GM19397 (cell line): ENCODE data around the gene GAL3ST1.
A peak's percentile ranks its signal among the peaks of the same experiment; 100 is the strongest.
"Not testable (repeated sequence)": the region's sequence is repeated elsewhere in the genome, so short reads cannot be mapped to it uniquely, and the experiment has no call there.

Source experiments
- ATAC-seq: cut with Tn5 transposase; IDR thresholded peaks from one replicate; pipeline ENCODE4 v1.9.1; 2021; ENCODE audit warnings: mild to moderate bottlenecking, moderate library complexity; ENCODE audit not compliant: unreplicated experiment

The GAL3ST1 gene

GRCh38 chr22:30598986-30599385 lies 24.5 kb upstream of the GAL3ST1 start:
- no peak for ATAC-seq

GRCh38 chr22:30596886-30597285 lies 22.4 kb upstream of the GAL3ST1 start:
- ATAC-seq: no peak

- no peak for ATAC-seq
Measured at GRCh38 chr22:30596199-30596598, 21.7 kb upstream of the GAL3ST1 start.

- not testable (repeated sequence) for ATAC-seq
Measured at GRCh38 chr22:30592360-30592713, 17.9 kb upstream of the GAL3ST1 start.

GRCh38 chr22:30591588-30592359 lies 17.3 kb upstream of the GAL3ST1 start, which contains the start of gene PES1:
Gene PES1 (minus strand): TSS chr22:30591910. CDS start chr22:30591833, 77 bp downstream.
- peak; percentile 97 for ATAC-seq

GRCh38 chr22:30591191-30591587 lies 16.7 kb upstream of the GAL3ST1 start:
- ATAC-seq: no peak

- no peak for ATAC-seq
Measured at GRCh38 chr22:30586414-30586813, 11.9 kb upstream of the GAL3ST1 start.

GRCh38 chr22:30584441-30584840 lies 10.0 kb upstream of the GAL3ST1 start:
- ATAC-seq: no peak

GRCh38 chr22:30582788-30583545 lies 8.5 kb upstream of the GAL3ST1 start:
- no peak for ATAC-seq

- no peak for ATAC-seq
Measured at GRCh38 chr22:30582051-30582450, 7.6 kb upstream of the GAL3ST1 start.

- no peak for ATAC-seq
Measured at GRCh38 chr22:30580896-30581295, 6.4 kb upstream of the GAL3ST1 start.

GRCh38 chr22:30578481-30578880 lies 4.0 kb upstream of the GAL3ST1 start:
- no peak for ATAC-seq

GRCh38 chr22:30575859-30576258 lies 1.4 kb upstream of the GAL3ST1 start:
- ATAC-seq: no peak

- no peak for ATAC-seq
Measured at GRCh38 chr22:30574997-30575671, 669 bp upstream of the GAL3ST1 start.

GRCh38 chr22:30573594-30574094 lies 821 bp downstream of the GAL3ST1 start:
- ATAC-seq: no peak

GRCh38 chr22:30572840-30573593 lies 1.4 kb downstream of the GAL3ST1 start:
- no peak for ATAC-seq

- no peak for ATAC-seq
Measured at GRCh38 chr22:30572210-30572609, 2.3 kb downstream of the GAL3ST1 start.

- ATAC-seq: no peak
Measured at GRCh38 chr22:30569674-30570202, 4.7 kb downstream of the GAL3ST1 start.

- no peak for ATAC-seq
Measured at GRCh38 chr22:30568137-30568805, 6.2 kb downstream of the GAL3ST1 start.

GRCh38 chr22:30567277-30567676 lies 7.2 kb downstream of the GAL3ST1 start:
- not testable (repeated sequence) for ATAC-seq
